HG02678 (cell line): ENCODE measurements around the gene THAP11.
"Not testable (repeated sequence)": the region's sequence is repeated elsewhere in the genome, so short reads cannot be mapped to it uniquely, and the experiment has no call there.

Source experiments
- ATAC-seq: cut with Tn5 transposase; IDR thresholded peaks from one replicate; pipeline ENCODE4 v1.9.1; 2021; ENCODE audit warnings: mild to moderate bottlenecking, moderate library complexity; ENCODE audit not compliant: unreplicated experiment

The THAP11 gene

GRCh38 chr16:67833415-67834241 is 8.5 kb upstream of the THAP11 start:
- peak; percentile 97 for ATAC-seq

GRCh38 chr16:67834242-67834614 is 7.9 kb upstream of the THAP11 start:
- no peak for ATAC-seq

GRCh38 chr16:67837190-67837589 is 4.9 kb upstream of the THAP11 start:
- ATAC-seq = not testable (repeated sequence)

- no peak for ATAC-seq
These were observed 4.3 kb upstream of the THAP11 start for GRCh38 chr16:67837811-67838210.

GRCh38 chr16:67841198-67841815 is 813 bp upstream of the THAP11 start:
- no peak for ATAC-seq

GRCh38 chr16:67842509-67843342 is 606 bp downstream of the THAP11 start:
- peak; percentile 15 for ATAC-seq

GRCh38 chr16:67843343-67843765 is 1.2 kb downstream of the THAP11 start:
- ATAC-seq = no peak

GRCh38 chr16:67844497-67844896 is 2.4 kb downstream of the THAP11 start:
- no peak for ATAC-seq

GRCh38 chr16:67845291-67846062 is 3.4 kb downstream of the THAP11 start:
- no peak for ATAC-seq

GRCh38 chr16:67846063-67846319 is 3.9 kb downstream of the THAP11 start:
- ATAC-seq = no peak

GRCh38 chr16:67846320-67847063 is 4.4 kb downstream of the THAP11 start, which contains the start of gene NUTF2:
NUTF2 (plus strand) TSS chr16:67846933; CDS start chr16:67865131, 18,198 bp downstream.
- ATAC-seq = peak; percentile 62

- peak; percentile 41 for ATAC-seq
These were observed 5.1 kb downstream of the THAP11 start, which contains the start of gene CENPT for GRCh38 chr16:67847064-67847861. CENPT (minus strand) TSS chr16:67847693; CDS start chr16:67833859, 13,834 bp downstream.

- no peak for ATAC-seq
These were observed 6.0 kb downstream of the THAP11 start for GRCh38 chr16:67848118-67848517.

- ATAC-seq = no peak
These were observed 11.6 kb downstream of the THAP11 start for GRCh38 chr16:67853670-67854069.

- no peak for ATAC-seq
These were observed 13.7 kb downstream of the THAP11 start for GRCh38 chr16:67855789-67856188.

GRCh38 chr16:67856927-67857546 is 14.9 kb downstream of the THAP11 start:
- no peak for ATAC-seq

GRCh38 chr16:67857547-67858233 is 15.6 kb downstream of the THAP11 start:
- no peak for ATAC-seq

GRCh38 chr16:67858500-67858899 is 16.4 kb downstream of the THAP11 start:
- ATAC-seq = no peak
